Smooth muscle cell (in vitro differentiated cells): Measurements from ENCODE around the gene PRF1. TPM values are rescaled to one million over a fixed set of nuclear protein-coding genes. Genes with fewer than 3 reads are reported as not detected.

ENCODE experiments used
- DNase-seq: peaks from one replicate; lab custom pipeline; 2025; ENCODE audit not compliant: unreplicated experiment; lab: John Stamatoyannopoulos, UW
- H2AFZ ChIP-seq: fragments of 200-600 bp; sonication (generic); 2 replicates; pipeline ENCODE4 v1.6.0; 2016; ENCODE audit warnings: antibody characterized with exemption, low read depth, mild to moderate bottlenecking
- H3F3A ChIP-seq: fragments of 200-600 bp; sonication (generic); 2 replicates; pipeline ENCODE4 v1.6.0; 2017; ENCODE audit warnings: antibody characterized with exemption, low read depth
- H3K27ac ChIP-seq: fragments of 200-600 bp; sonication (generic); 2 replicates; pipeline ENCODE4 v1.5.1; 2016; ENCODE audit warnings: low read depth, mild to moderate bottlenecking
- H3K27me3 ChIP-seq: fragments of 200-600 bp; sonication (generic); 2 replicates; pipeline ENCODE4 v1.6.1; 2016; ENCODE audit warnings: low read depth, mild to moderate bottlenecking
- H3K36me3 ChIP-seq: fragments of 200-600 bp; sonication (generic); 2 replicates; pipeline ENCODE4 v1.5.1; 2016; ENCODE audit warnings: low read depth
- H3K4me1 ChIP-seq: fragments of 200-600 bp; sonication (generic); 2 replicates; pipeline ENCODE4 v1.5.1; 2016; ENCODE audit warnings: low read depth
- H3K4me2 ChIP-seq: fragments of 200-600 bp; sonication (generic); 2 replicates; pipeline ENCODE4 v1.6.0; 2016; ENCODE audit warnings: mild to moderate bottlenecking
- H3K4me3 ChIP-seq: fragments of 200-600 bp; sonication (generic); 2 replicates; pipeline ENCODE4 v1.5.1; 2016; ENCODE audit warnings: mild to moderate bottlenecking
- H3K79me2 ChIP-seq: fragments of 200-600 bp; sonication (generic); 2 replicates; pipeline ENCODE4 v1.6.0; 2016; ENCODE audit warnings: low read depth, mild to moderate bottlenecking
- H3K9ac ChIP-seq: fragments of 200-600 bp; sonication (generic); 2 replicates; pipeline ENCODE4 v1.6.0; 2016; ENCODE audit warnings: low read depth
- H3K9me3 ChIP-seq: fragments of 200-600 bp; sonication (generic); replicated peaks from 2 replicates; pipeline ENCODE4 v1.5.1; 2016; ENCODE audit warnings: low read depth
- H4K20me1 ChIP-seq: fragments of 200-600 bp; sonication (generic); 2 replicates; pipeline ENCODE4 v1.6.0; 2016; ENCODE audit warnings: low read depth
- WGBS: methylation state at CpG from one replicate; pipeline ENCODE4 v1.1.7; 2016; ENCODE audit warnings: low lambda C conversion rate; 5-methylcytosine and 5-hydroxymethylcytosine counted together
- polyA plus RNA-seq: library from polyadenylated mRNA; unstranded; fragments of >200 nt; fragmentation: Nextera tagmentation; extraction: Ambion mirVana; gene quantifications from 2 replicates; pipeline ENCODE4 v1.2.1, GENCODE V29; 2016
- total RNA-seq: library from RNA; depleted of rRNA; stranded (reverse); fragments of >200 nt; gene quantifications from 2 replicates; pipeline ENCODE4 v1.2.3, GENCODE V29; 2014
- TF ChIP-seq, protein P1 (sequence below): fragments of 200-600 bp; sonication (generic); IDR thresholded peaks from 2 replicates; pipeline ENCODE4 v1.5.1; 2017; ENCODE audit warnings: borderline replicate concordance, mild to moderate bottlenecking, antibody characterized with exemption; ENCODE audit not compliant: insufficient read depth, poor library complexity, severe bottlenecking

PRF1 gene
- total and polyA plus RNA-seq, 2 experiments from 2014 or later = not detected

DNA sequence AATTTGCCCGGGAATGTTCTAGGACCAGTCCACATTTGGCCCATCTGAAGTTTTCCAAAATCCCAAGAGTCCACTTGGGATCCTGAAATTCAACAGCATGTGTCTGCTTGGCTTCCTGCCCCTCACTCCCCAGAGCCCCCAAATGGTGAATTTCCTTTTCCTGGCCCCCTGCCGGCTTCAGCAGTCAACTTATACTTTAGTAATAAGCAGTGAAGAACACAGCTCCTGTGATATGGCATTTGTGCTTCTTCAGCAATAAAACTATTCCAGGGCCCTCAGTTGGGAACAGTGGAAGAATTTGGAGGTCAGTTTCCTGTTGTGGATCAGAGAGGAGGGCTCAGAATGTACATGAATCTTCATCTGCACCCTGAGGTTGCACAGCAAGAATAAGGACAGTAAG lies 51.1 kb downstream of the PRF1 start:
- TF ChIP-seq, protein P1, sequence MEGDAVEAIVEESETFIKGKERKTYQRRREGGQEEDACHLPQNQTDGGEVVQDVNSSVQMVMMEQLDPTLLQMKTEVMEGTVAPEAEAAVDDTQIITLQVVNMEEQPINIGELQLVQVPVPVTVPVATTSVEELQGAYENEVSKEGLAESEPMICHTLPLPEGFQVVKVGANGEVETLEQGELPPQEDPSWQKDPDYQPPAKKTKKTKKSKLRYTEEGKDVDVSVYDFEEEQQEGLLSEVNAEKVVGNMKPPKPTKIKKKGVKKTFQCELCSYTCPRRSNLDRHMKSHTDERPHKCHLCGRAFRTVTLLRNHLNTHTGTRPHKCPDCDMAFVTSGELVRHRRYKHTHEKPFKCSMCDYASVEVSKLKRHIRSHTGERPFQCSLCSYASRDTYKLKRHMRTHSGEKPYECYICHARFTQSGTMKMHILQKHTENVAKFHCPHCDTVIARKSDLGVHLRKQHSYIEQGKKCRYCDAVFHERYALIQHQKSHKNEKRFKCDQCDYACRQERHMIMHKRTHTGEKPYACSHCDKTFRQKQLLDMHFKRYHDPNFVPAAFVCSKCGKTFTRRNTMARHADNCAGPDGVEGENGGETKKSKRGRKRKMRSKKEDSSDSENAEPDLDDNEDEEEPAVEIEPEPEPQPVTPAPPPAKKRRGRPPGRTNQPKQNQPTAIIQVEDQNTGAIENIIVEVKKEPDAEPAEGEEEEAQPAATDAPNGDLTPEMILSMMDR = peak; percentile 3
- no peak for DNase-seq
- 68% methylated on average over 2 of the region's 2 CpGs for WGBS
- Histone ChIP-seq H3K4me1 (no peaks in the 10 kb centered on the region), H3K9ac (no peak overlapping the region), H2AFZ (no peak overlapping the region), H3K4me2 (peak overlapping the region; percentile 64), H3K79me2 (no peaks in the 10 kb centered on the region), H3K27me3 (no peaks in the 10 kb centered on the region), H3K36me3 (no peaks in the 10 kb centered on the region), H4K20me1 (no peaks in the 10 kb centered on the region), H3F3A (no peaks in the 10 kb centered on the region), H3K27ac (peak overlapping the region; percentile 28), H3K4me3 (no peak overlapping the region), H3K9me3 (no peaks in the 10 kb centered on the region)

DNA sequence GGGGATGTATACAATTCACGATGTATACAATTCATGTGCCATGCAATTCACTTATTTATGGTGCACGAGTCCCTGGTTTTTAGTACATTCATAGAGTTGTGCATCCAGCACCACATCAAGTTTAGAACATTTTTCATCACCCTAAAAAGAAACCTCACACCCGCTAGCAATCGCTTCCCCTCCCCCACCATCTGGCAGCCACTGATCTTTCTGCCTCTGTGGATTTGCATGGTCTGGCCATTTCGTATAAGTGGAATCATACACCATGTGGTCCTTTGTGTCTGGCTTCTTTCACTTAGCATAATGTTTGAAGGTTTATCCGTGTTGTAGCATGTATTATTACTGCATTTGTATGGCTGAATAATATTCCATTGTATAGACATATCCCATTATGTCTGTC lies 52.1 kb downstream of the PRF1 start:
- no peaks in the 10 kb centered on the region for H3F3A ChIP-seq
- no peak for DNase-seq

DNA sequence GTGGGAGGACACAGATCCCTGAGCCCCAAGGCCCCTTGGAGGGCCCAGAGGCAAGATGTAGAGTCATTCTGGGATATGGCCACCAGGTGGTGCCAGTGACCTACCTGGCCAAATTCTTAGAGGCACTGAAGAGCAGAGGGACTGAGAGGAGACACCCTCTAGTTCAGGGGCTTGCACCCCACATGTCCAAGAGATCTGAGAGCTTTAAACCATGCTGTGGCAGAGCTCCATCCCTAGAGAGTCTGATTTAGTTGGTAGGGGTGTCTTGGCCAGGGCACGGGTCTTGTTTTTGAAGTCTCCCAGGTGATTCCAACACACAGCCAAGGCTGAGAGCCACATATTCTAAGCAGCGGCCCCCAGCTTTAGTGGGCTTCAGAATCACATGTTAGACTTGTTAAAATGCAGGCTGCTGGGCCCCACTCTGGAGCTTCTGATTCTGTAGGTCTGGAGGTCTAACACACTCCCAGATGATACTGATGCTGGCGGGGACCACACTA lies 52.5 kb downstream of the PRF1 start:
- H3K27me3 ChIP-seq = no peaks in the 10 kb centered on the region
- no peak overlapping the region for H3K4me2 ChIP-seq
- TF ChIP-seq, protein P1 = peak; percentile 91
- H4K20me1 ChIP-seq = no peaks in the 10 kb centered on the region
- no peak overlapping the region for H3K4me3 ChIP-seq
- DNase-seq = peak; percentile 34
- H2AFZ ChIP-seq = no peak overlapping the region
- no peaks in the 10 kb centered on the region for H3F3A ChIP-seq
- no peaks in the 10 kb centered on the region for H3K79me2 ChIP-seq
- H3K27ac ChIP-seq = no peak overlapping the region
- H3K4me1 ChIP-seq = no peaks in the 10 kb centered on the region
- WGBS = 96% methylated on average over 3 of the region's 3 CpGs
- H3K9ac ChIP-seq = no peak overlapping the region
- H3K9me3 ChIP-seq = no peaks in the 10 kb centered on the region
- H3K36me3 ChIP-seq = no peaks in the 10 kb centered on the region

More for the DNA sequence above, 52.1 kb downstream of the PRF1 start:
- WGBS = 84% methylated on average over 6 of the region's 6 CpGs
- Histone ChIP-seq H2AFZ (no peak overlapping the region), H3K4me3 (no peak overlapping the region), H3K27me3 (no peaks in the 10 kb centered on the region), H3K36me3 (no peaks in the 10 kb centered on the region), H3K27ac (no peak overlapping the region), H3K9ac (no peak overlapping the region), H3K4me1 (no peaks in the 10 kb centered on the region), H3K4me2 (no peak overlapping the region), H3K79me2 (no peaks in the 10 kb centered on the region), H4K20me1 (no peaks in the 10 kb centered on the region), H3K9me3 (no peaks in the 10 kb centered on the region)
- TF ChIP-seq, protein P1 = no peak

DNA sequence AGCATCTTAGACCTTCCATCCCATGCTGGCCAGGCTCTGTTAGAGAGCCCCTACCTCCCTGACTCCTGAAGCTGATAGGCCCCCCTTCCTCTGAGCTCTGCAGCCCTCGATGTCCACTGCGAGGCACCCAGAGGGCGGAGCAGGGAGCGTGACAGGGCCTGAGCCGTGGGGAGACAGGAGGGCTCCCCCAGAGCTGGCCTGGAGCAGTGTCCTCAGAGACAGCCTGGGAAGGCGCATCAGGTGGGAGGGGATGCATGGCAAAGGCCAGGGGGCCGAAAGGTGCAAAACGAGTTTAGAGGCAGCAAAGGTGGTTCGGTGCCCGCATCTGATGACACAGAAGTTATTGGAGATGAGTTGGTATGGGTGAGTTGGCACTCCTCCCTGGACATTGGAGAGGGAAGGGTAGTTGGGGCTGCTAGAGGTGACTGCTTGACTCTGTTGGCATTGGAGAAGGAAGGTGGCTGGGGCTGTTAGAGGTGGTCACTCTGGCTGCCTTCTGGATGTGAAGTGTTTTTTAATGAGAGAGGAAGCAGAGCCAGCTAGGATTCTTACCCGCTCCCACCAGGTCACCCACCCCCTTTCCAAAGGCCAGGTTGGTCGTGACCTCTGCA lies 53.1 kb downstream of the PRF1 start:
- no peaks in the 10 kb centered on the region for H3K36me3 ChIP-seq
- no peaks in the 10 kb centered on the region for H4K20me1 ChIP-seq
- H3F3A ChIP-seq = no peaks in the 10 kb centered on the region
- H3K4me3 ChIP-seq = no peak overlapping the region
- no peak overlapping the region for H2AFZ ChIP-seq
- H3K27me3 ChIP-seq = no peaks in the 10 kb centered on the region
- 84% methylated on average over 12 of the region's 12 CpGs for WGBS
- no peaks in the 10 kb centered on the region for H3K4me1 ChIP-seq
- TF ChIP-seq, protein P1 = no peak
- no peak overlapping the region for H3K9ac ChIP-seq
- DNase-seq = no peak
- H3K79me2 ChIP-seq = no peaks in the 10 kb centered on the region
- H3K27ac ChIP-seq = no peak overlapping the region
- no peak overlapping the region for H3K4me2 ChIP-seq
- H3K9me3 ChIP-seq = no peaks in the 10 kb centered on the region
